GM18870 (cell line): ENCODE measurements around the gene CPT1B.
"Not testable (repeated sequence)": the region's sequence is repeated elsewhere in the genome, so short reads cannot be mapped to it uniquely, and the experiment has no call there.

ENCODE experiments used
- ATAC-seq: cut with Tn5 transposase; IDR thresholded peaks from one replicate; pipeline ENCODE4 v1.9.1; 2021; ENCODE audit warnings: moderate library complexity; ENCODE audit not compliant: unreplicated experiment

The CPT1B gene

DNA sequence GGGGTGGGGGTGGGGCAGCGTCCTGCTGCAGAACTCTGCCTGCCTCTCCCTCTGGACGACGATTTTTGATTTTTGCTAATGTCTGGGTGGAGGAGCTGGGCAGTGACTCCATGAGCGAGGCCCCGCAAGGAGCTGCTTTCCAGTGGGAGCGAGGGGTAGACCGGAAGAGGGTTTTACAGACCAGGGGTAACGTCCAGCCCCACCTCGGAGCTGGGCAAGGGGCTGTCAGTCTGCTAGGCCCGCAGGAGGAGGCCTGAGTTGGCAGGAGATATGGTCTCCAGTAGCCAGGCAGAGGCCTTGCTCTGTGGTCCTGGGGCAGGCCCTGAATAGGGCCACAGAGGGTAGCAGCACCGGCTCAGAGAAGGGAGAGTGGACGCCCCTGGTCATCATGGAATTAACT, 31.4 kb upstream of the CPT1B start:
- ATAC-seq, result no peak

DNA sequence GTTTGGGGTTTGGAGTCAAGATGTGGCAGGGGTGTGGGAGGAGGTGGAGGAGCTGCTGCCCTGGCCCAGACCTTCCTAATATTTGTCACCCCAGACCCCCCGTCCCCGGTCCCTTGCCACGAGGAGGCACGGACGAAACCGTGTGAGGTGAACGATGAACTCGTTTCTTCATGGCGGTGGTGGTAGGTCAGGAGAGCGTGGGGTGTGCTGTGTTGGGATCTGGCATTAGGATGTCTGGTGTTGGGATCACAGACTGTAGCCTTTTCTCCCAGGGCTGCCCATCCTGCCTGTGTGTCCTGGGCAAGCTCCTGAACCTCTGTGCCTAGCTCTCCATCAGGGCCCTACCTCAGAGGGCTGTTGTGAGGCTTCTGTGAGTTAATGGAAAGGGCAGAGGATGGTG, 30.8 kb upstream of the CPT1B start:
- ATAC-seq, result no peak

DNA sequence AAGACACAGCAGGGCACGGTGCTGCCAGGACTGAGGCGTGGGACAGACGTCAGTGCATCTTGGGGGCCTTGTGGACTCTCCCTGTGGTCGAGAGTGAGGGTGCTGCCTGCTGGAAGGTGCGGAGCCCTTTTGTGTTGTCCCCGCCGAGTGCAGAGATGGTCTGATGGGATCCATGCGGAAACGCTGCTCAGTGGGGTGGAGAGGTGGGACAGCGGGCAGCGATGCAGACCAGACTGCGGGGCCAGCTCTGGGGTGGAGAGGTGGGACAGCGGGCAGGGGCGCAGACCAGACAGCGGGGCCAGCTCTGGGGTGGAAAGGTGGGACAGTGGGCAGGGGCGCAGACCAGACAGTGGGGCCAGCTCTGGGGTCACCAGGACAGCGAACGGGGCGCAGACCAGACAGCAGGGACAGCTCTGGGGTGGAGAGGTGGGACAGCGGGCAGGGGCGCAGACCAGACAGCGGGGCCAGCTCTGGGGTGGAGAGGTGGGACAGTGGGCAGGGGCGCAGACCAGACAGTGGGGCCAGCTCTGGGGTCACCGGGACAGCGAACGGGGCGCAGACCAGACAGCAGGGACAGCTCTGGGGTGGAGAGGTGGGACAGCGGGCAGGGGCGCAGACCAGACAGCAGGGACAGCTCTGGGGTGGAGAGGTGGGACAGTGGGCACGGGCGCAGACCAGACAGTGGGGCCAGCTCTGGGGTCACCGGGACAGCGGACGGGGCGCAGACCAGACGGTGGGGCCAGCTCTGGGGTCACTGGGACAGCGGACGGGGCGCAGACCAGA, 30.0 kb upstream of the CPT1B start:
- ATAC-seq, result not testable (repeated sequence)

DNA sequence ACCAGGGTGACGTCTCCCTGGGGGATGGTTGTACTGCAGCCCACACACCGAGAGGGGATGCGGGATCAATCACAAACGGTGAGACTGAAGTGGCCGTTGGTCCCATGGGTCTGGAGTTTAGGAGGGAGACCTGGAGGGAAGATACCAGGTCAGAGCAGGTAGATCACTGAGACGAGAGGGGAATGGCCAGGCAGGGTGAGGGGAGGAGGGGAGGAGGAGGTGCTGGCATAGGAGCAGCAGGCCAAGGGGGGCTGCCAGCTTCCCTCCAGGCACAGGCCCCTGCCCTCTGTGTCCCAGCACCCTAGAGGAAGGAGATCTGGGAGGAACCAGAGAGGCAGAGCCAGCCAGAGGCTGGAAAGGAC, 29.4 kb upstream of the CPT1B start:
- ATAC-seq, result no peak

DNA sequence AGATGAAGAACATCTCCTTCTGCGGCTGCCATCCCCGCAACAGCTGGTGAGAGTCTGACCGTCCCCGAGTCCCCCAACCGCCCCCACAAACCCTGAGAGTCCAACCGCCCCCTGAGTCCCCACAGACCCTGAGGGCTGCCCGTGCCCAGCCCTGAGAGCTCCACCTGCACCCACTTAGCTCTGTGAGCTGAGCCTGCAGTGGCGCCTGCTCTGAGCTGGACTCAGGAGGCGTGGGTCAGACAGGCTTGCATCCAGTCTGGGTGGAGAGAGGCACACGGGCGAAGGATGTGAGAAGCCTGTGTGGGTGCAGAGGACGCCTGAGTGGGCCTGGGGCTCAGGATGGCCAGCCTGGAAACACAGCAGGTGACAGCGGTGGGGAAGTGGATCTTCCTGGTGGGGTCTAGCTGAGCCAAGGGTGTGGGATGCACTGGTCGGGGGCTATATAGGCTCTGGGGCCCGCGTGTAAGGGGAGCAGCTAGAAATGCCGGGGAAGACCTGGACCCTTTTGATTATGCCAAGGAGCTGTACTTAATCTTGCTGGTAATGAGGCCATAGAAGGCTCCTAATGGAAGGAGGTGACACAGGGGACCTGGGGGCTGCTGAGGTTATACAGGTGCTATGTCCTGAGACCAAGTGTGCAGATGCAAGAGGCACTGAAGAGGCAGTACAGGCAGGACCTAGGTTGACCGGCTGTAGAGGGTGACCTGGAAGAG, 28.9 kb upstream of the CPT1B start:
- ATAC-seq, result no peak

DNA sequence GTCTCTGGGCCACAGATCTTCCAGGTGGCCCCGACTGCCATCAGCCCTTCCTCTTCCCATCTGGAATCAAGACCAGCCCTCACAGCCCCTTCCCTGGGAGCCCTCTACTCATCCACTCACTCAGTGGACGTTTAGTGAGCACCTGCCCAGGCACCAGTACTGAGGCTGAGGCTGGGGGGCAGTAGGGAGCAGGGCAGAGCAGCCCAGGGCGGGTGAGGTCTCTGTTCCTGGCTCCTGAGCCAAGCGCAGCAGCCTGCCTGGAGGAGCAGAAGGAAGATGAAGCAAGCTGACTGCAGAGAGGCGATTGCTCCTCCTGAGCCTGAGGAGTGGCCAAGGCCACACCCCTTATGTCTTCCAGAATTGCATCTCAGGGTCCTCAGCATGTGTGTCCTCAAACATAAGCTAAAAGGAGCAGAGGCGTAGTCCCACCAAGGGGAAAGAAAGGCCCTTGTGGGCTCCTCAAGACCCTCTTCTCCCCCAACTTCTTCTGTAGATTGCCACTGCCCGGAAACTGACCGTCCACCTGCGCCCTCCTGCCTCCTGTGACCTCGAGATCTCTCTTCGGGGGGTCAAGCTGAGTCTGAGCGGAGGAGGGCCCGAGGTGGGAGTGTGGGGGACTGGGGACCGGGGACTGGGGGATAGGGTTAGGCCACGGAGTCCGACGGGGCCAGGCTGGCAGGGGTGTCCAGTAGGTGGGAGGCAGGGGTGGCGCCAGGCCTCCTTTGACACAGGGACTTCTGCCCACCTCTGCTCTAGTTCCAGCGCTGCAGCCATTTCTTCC, 28.1 kb upstream of the CPT1B start:
- ATAC-seq, result no peak

DNA sequence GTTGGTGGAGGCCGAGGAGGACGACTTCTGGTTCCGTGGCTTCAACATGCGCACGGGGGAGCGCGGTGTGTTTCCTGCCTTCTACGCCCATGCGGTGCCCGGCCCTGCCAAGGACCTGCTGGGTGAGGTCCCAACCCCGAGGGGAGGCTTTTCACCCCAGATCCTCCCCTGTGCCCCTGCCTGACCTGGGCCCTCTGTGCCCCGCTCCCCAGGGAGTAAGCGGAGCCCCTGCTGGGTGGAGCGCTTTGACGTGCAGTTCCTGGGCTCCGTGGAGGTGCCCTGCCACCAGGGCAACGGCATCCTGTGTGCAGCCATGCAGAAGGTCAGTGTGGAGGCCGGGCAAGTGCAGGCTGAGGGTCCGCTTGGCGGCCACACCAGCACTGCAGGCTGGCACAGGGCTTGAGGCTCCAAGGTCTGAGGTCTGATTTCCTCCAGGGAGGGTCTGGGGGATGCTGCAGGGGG, 27.4 kb upstream of the CPT1B start:
- no peak for ATAC-seq

DNA sequence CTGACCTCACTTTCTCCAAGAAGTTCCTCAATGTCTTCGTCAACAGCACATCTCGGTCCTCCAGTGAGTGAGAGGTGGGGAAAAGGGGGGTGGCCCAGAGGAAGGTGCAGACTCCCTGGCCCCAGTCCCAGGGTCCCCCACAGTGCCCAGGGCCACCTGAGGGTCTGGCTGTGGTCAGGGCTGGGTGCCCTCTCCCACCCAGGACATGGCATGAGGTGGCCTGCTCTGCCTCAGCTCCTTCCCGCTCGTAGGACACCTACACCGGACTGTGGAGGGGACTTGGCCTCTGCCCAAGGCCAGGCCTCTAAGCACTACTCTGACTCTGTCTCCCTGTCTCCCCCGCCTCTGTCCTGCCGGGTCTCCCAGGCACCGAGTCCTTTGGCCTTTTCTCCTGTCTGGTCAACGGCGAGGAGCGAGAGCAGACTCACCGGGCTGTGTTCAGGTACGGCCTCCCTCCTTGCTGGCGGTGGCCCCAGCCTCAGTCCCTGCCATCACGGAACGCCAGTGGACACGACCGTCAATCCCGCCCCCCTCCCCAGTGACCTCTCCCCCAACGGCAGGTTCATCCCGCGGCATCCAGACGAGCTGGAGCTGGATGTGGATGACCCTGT, 26.9 kb upstream of the CPT1B start:
- no peak for ATAC-seq

DNA sequence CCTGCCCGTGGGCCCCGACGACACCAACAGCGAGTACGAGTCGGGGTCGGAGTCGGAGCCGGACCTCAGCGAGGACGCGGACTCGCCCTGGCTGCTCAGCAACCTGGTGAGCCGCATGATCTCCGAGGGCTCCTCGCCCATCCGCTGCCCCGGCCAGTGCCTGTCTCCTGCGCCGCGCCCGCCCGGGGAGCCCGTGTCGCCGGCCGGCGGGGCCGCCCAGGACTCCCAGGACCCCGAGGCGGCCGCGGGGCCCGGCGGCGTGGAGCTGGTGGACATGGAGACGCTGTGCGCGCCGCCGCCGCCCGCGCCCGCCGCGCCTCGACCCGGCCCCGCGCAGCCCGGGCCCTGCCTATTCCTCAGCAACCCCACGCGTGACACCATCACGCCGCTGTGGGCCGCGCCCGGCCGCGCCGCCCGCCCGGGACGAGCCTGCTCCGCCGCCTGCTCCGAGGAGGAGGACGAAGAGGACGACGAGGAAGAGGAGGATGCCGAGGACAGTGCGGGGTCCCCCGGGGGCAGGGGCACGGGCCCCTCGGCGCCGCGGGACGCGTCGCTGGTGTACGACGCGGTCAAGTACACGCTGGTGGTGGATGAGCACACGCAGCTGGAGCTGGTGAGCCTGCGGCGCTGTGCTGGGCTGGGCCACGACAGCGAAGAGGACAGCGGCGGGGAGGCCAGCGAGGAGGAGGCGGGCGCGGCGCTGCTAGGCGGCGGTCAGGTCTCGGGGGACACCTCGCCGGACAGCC, 26.2 kb upstream of the CPT1B start:
- no peak for ATAC-seq

DNA sequence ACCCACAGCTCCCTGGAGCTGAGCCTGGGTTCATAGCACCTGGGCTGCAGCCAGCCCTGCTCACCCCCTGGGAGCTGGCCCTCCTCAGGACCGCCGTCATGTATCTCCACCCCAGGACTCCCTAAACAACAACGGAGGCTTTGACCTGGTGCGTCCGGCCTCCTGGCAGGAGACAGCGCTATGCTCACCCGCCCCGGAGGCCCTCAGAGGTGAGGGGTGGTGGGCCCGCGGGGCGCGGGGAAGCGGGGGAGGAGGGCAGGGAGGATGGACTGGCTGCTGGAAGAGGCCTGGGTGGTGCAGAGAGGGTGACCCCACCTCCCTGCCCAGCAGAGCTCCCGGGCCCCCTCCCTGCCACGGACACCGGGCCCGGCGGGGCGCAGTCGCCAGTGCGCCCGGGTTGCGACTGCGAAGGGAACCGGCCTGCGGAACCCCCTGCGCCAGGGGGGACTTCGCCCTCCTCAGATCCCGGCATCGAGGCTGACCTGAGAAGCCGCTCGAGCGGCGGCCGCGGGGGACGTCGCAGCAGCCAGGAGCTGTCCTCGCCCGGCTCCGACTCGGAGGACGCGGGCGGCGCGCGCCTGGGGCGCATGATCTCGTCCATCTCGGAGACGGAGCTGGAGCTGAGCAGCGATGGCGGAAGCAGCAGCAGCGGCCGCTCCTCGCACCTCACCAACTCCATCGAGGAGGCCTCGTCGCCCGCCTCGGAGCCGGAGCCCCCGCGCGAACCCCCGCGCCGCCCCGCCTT, 25.5 kb upstream of the CPT1B start:
- ATAC-seq, result no peak

DNA sequence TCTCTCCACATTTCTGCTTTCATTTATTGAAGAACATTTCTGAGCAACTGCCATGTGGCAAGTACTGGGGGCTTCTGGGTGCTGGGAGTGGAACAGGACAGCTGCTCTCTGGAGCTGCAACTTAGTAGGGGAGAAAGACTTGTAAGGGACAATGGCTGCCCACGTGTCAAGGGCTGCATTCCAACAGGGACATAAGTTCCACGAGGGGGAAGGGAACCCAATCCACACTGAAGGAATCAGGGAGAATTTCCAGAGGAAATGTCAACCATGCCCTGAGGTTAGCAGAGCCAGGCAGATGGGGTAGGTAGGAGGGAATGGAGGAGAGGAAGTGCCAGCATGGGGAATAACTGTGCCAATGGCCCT, 24.1 kb upstream of the CPT1B start:
- no peak for ATAC-seq

DNA sequence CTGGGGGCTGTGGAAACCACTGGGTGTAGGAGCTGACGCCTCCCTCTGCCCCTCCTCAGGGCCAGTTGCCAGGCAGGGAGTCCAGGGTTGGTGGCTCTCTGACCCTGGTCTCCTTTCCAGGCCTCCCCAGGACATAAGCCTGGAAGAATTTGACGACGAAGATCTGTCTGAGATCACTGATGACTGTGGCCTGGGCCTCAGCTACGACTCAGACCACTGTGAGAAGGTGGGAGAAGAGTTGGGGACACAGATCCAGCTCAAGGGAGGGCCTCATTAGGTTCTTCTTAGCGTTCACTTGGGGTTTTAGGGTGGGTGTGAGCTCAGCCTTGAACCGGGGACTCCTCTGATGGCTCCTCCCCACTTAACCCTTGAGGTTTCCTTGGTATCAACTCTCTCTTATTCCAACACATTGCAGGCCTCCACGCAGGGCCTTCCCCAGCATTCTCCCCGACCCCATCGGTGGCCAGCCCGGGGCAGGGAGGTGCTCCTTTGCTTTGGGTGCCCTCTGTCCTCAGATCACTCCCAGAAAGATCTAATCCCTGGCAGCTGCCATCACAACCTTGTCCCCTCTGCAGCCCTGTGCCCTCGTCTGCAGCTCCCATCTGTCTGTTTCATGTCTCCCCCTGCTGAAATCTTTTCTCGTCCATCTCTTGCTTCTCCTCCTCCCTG, 23.6 kb upstream of the CPT1B start:
- ATAC-seq, result no peak

DNA sequence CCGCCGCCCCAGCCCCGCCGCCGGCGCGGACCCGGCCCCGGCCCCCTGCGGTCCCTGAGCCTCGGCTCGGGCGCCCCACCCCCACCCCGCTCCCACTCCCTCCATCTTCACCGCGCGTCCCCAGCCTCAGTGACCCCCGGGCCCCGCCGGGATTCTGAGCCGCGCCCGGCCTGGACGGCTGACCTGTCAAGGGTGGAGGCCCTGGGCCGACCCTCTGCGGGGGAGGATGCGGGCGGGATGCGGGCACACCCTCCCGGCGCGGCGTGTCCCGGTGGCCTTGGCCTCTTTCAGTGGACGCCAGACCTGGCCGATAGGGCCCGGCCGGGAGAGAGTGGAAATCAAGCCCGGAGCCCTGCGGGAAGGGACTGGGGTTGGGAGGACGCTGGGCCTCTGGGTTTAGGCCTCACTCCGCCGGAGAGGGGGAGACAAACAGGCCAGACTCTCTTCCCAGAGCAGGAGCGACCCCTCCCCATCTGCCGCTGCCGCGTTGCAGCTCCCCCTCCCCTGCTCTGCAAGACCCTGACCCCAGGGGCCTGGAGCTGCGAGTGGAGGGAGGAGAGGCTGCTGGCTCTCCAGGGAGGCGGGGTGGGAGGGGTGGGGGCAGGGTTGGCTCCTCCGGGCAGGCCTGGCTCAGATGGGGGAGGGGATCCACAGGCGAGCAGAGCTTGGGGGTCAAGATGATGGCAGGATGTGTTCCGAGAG, 22.9 kb upstream of the CPT1B start:
- no peak for ATAC-seq

DNA sequence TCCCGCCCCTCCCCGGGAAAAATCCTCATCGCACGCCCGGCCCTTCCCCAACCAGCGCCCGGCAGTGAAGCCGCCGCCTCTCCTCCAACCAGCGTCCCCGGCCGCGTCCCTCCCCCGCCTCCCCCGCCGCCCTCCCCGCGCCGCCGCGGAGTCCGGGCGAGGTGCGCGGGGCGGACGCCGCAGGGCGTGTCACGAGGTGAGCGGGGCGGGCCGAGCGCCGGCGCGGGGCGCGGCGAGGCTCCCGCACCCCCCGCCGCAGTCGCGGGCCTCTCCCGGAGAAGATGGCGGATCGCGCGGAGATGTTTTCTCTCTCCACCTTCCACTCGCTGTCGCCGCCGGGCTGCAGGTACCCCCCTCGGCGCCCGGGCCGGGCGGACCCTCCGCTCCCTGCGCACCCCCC, 22.3 kb upstream of the CPT1B start, which contains the start of gene MAPK8IP2:
Gene MAPK8IP2 (plus strand): TSS at position 256 of the 400 bp plus-strand sequence. CDS start 26 bp downstream, at position 282.
- ATAC-seq, result no peak

DNA sequence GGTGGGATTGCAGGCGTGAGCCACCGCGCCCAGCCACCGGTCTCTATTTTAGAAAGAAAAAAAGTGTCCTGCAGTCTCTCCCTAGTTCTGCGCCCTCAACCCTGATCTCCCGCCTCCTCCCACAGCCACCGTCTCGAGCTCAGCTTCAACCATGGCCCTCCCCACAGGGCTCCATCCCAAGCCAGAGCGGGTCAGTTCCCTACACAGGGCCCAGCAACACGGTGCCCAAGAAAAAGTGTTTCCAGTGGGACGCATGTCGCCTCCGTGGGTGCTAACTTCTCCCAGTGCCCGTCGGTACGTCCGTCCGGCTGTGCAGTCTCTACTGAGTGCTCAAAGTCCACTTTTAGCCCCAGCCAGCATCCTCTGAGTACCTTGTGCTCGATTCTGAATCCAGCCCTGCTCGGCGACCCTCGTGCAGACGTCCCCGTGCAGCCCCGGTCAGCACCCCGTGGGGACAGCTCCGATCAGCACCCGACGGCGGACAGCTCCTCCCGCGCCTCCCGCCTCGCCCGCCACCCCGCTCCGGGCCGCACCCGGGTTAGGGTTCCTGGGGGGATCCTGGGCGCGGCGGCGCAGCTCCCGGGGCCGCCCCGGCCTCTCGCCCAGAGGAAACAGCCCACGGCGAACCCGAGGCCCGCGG, 21.7 kb upstream of the CPT1B start:
- no peak for ATAC-seq

DNA sequence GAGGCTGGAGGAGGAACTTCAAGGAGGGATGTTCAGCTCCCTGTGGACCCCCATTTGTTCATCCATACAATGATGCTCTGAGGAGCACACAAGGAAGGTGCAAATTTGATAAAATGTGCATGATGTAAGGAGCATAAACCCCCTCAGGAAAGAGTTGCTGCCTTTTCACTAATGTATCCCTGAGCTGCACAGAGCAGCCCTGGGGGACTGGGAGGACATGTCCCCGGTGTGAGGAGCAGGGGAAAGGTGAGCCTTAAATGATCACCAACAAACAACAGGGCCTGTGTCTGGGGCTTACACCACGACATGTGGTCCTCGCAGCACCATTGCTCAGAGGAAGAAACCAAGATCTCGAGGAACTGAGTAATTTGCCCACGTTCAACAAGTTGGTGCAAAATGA, 18.9 kb upstream of the CPT1B start:
- no peak for ATAC-seq

DNA sequence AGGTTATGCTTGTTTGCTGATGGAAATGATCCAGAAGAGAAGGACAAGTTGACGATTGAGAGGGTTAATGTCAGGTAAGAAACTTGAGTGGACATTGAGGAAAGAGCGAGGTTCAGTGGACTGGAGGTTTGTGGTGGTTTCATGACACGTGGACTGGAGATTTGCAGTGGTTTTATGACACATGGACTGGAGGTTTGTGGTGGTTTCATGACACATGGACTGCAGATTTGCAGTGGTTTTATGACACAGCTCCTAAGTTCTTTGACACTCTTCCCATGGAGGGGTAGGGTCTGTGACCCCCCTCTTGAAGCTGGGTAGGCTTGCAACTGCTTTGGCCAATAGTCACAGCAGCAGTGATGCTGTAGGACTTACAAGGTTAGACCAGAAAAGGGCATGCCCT, 17.0 kb upstream of the CPT1B start:
- no peak for ATAC-seq

DNA sequence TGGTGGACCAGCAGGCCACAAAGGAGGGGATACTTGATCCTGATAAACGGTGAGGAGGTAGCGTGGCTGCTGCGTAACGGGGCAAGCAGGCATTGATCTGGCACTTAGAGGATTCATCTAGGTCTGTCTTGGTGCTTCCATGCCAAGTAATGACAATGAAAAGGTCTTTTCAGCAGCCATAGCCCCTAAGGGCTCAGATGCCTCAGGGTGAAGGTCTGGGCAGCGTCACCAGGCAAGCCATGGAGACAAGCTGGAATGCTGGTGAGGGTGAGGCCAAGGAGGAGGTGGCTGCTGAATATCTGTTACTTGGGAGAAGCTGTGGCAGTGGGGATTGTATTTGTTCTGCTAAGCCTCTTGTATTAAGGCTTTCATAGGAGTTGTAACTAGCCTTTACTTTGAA, 9.2 kb upstream of the CPT1B start:
- no peak for ATAC-seq
